HG02943 (cell line): ENCODE measurements around the gene DBNDD2.

Source experiments
- ATAC-seq: cut with Tn5 transposase; IDR thresholded peaks from one replicate; pipeline ENCODE4 v1.9.1; 2021; ENCODE audit warnings: mild to moderate bottlenecking, low read depth, moderate library complexity; ENCODE audit not compliant: unreplicated experiment

Gene DBNDD2

GRCh38 chr20:45377269-45377668 lies 30.8 kb upstream of the DBNDD2 start:
- ATAC-seq, result no peak

- ATAC-seq, result no peak
Measured at GRCh38 chr20:45378191-45378590, 29.9 kb upstream of the DBNDD2 start, which contains the start of gene TP53TG5. Gene TP53TG5 (minus strand): TSS chr20:45378325. CDS start chr20:45378236, 89 bp downstream.

- no peak for ATAC-seq
Measured at GRCh38 chr20:45387274-45387673, 20.8 kb upstream of the DBNDD2 start.

- no peak for ATAC-seq
Measured at GRCh38 chr20:45390931-45391330, 17.2 kb upstream of the DBNDD2 start.

- ATAC-seq, result no peak
Measured at GRCh38 chr20:45391559-45391958, 16.5 kb upstream of the DBNDD2 start.

GRCh38 chr20:45392733-45393132 lies 15.4 kb upstream of the DBNDD2 start:
- ATAC-seq, result no peak

GRCh38 chr20:45394221-45395113 lies 13.6 kb upstream of the DBNDD2 start:
- no peak for ATAC-seq

GRCh38 chr20:45395114-45395415 lies 13.0 kb upstream of the DBNDD2 start:
- ATAC-seq, result no peak

- ATAC-seq, result no peak
Measured at GRCh38 chr20:45399018-45399417, 9.1 kb upstream of the DBNDD2 start.

- ATAC-seq, result no peak
Measured at GRCh38 chr20:45400346-45401031, 7.6 kb upstream of the DBNDD2 start.

- no peak for ATAC-seq
Measured at GRCh38 chr20:45402946-45403345, 5.1 kb upstream of the DBNDD2 start.

- ATAC-seq, result no peak
Measured at GRCh38 chr20:45404438-45404837, 3.7 kb upstream of the DBNDD2 start.

- ATAC-seq, result no peak
Measured at GRCh38 chr20:45405571-45406259, 2.4 kb upstream of the DBNDD2 start.

GRCh38 chr20:45406260-45407066 lies 1.6 kb upstream of the DBNDD2 start:
- ATAC-seq, result no peak

GRCh38 chr20:45407067-45407745 lies 883 bp upstream of the DBNDD2 start:
- no peak for ATAC-seq

- no peak for ATAC-seq
Measured at GRCh38 chr20:45408646-45409213, 641 bp downstream of the DBNDD2 start.

GRCh38 chr20:45409521-45410272 lies 1.6 kb downstream of the DBNDD2 start:
- no peak for ATAC-seq

GRCh38 chr20:45410887-45411286 lies 2.8 kb downstream of the DBNDD2 start:
- no peak for ATAC-seq

- no peak for ATAC-seq
Measured at GRCh38 chr20:45412653-45413052, 4.6 kb downstream of the DBNDD2 start.
